SH-SY5Y (cell line): Measurements from ENCODE around the gene CYLD.

Experiments
- GATA2 ChIP-seq: IDR thresholded peaks from 2 replicates; pipeline ENCODE4 v1.6.1; 2011; ENCODE audit warnings: mild to moderate bottlenecking, low read depth, low read length
- GATA3 ChIP-seq: IDR thresholded peaks from 2 replicates; pipeline ENCODE4 v1.6.1; 2011; ENCODE audit warnings: low read depth, mild to moderate bottlenecking, low read length, moderate library complexity

DNA sequence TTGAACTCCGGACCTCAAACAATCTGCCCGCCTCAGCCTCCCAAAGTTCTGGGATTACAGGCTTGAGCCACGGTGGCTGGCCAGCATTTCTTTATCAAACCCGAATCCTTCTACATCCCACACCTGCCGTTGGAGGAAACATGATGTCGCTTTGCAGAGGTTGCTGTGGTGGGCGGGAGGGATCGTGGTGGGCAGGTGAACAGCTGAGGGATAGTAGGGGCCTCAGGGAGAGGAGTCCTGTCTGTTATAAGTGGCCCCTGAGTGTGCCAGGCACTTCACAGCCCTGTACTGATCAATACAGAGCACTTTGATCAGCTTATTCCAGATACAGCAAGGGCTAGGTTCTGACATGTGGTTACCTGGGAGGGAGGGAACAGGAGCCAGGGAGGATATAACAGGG is 76.5 kb downstream of the CYLD start:
- TF ChIP-seq GATA2 (no peak), GATA3 (no peak)
